DMS 273 (cell line): ENCODE data around the gene CHAC1.
A peak's percentile ranks its signal among the peaks of the same experiment; 100 is the strongest.
"Not testable (repeated sequence)": the region's sequence is repeated elsewhere in the genome, so short reads cannot be mapped to it uniquely, and the experiment has no call there.

Source experiments
- DNase-seq: peaks from one replicate; lab custom pipeline; 2025; ENCODE audit not compliant: unreplicated experiment; lab: John Stamatoyannopoulos, UW

Gene CHAC1

DNA sequence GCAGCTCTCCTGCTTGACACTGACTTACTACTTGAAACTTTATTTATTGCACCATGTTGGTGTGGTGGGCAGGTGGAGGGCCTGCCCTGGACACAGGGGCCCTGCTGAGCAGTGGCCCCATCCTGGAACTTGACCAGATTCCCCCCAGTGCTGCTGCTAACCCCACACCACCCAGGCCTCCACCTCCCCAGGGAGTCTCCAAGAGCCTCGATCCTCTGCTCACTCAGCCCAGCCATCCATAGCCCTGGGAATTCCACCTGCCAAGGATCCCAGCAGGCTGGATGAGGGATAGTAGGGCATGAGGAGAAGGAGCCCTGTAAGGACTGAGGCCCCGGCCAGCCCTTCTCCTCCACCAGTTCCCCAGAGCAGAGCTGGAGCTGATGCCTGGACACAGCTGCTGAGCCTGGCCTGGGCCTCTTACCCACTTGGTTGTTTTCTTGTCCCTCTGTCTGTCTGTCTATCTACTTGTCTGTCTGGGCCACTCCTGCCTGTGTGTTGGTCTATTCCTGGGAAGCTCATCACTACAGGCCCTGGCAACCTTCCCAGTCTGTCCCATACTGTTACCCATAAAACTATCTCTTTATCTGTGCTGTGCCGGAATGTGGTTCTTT is 2.8 kb downstream of the CHAC1 start:
- DNase-seq: peak; percentile 58

DNA sequence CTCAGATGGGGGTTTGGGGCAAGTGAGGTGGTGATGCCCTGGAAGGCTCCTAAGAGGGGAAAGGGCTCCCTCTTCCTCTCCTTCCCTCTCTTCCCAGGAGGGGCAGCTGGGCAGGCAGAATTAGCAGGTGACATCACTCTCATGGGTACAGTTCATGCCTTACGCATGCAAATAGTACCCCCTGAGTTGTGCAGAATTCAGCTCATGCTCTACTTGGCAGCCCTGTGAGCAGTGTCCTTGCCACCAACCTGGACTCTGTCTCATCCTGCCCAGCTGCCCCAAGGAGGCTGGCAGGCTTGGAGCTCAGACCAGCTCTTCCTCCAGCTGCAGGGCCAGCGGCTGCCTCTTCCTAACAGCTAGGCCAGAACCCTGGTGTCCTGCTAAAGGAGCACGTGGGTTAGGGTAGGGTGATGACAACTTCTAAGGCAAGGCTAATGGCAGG is 3.3 kb downstream of the CHAC1 start:
- DNase-seq: peak; percentile 58

DNA sequence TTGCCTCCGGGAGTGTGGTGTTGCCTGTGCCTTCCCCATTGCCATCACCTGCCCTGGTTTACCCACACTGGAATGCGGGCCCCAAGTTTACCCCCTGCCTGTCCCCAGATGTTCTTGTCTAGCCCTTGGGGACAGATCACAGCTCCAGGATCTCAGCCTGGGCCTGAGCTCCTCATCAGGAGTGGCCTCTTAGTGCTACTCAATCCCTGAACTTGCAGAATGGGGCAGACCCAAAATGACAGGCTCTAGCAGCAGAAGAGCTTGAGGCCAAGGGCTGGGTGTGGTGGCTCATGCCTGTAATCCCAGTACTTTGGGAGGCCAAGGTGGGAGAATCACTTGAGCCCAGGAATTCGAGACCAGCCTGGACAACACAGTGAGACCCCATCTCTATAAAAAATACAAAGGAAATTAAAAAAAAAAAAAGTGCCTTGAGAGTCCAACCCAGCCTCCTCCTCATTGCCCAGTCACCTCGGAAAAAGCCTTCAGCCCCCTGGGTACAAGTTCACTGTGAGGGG is 3.8 kb downstream of the CHAC1 start:
- no peak for DNase-seq

DNA sequence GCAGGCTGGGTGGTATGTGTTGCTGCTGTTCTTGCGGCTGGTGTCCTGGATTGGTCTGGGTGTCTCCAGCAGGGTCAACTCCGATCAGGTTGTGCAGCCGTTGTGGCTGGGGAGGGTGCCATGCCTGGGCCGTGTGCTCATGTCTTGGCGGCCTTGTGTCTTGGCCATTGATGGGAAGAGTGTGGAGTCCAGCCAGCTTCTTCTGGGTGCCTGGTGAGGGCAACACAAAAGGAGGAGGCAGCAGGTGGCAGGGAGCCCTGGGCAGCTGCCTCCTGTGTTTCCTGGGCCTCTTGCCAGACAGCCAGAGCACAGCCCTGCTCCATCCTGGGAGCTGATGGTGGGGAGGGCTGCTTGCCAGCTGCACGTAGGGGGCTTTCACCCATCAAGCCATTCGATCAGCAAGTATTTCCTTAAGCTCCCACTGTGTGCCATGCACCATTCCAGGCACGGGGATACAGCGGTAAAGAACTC is 4.3 kb downstream of the CHAC1 start:
- peak; percentile 90 for DNase-seq

DNA sequence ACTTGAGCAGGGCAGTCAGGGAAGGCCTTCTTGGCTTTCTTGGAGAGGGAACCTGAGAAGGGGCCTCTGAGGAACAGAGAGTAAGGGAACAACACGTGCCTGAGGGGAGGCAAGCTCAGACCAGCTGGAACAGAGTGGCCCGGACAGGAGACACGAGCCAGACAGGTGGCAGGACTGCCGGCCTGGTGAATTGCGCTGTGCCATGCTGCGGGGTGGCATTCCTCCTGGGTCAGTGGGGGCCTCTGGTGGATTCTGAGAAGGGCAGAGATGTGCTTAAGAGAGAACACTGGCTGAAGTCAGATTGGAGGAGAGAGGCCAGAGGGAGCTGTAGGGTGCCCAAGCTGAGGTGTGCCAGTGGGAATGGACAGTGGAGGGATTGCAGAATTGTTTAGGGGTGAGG is 4.9 kb downstream of the CHAC1 start:
- DNase-seq: peak; percentile 56

DNA sequence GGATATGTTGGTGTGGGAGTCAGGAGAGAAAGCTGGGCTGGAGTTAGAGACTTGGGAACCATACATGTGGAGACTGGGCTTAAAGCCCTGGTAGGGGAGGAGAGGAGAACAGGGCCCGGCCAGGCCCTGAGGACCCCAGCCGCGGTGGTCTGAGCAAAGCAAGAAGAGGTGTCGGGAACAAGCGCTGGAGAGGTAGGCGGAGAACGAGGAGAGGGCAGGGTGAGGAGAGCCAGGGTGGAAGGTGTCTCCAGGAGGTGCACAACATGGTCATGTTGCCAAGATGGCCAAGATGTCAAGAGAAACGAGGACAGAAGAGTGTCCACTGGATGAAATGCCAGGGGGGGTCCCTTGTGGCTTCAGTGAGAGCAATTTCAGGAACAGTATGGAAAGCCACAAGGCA is 5.5 kb downstream of the CHAC1 start:
- no peak for DNase-seq

DNA sequence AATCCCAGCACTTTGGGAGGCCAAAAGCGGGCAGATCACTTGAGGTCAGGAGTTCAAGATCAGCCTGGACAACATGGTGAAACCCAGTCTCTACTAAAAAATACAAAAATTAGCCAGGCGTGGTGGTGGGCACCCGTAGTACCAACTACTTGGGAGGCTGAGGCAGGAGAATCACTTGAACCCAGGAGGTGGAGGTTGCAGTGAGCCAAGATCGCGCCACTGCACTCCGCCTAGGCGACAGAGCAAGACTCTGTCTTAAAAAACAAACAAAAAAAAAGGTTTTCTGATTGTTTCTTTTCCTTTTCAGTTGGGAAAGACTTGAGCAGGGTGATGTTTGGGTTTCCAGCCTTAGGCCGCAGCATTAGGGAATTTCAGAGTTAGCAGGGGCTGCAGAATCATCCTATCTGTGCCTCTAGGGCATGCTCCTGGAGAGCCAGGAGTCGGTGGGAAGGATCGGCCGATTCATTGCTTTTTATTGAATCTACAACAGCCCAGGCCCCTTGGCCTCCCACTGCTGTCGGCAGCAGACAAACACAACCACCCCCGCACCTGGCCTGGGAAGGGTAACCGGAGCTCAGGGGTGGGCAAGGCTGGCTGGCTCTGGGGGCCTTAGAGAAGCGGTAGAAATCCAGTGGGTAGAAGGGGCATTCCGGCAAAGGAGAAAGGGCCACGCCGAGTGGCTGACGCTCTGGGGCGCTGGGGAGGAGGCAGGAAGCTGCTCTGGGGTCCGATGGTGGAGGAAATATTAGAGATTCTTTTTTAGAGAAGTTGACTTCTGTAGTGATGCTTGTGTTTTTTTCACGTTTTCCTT is 6.3 kb downstream of the CHAC1 start:
- no peak for DNase-seq

DNA sequence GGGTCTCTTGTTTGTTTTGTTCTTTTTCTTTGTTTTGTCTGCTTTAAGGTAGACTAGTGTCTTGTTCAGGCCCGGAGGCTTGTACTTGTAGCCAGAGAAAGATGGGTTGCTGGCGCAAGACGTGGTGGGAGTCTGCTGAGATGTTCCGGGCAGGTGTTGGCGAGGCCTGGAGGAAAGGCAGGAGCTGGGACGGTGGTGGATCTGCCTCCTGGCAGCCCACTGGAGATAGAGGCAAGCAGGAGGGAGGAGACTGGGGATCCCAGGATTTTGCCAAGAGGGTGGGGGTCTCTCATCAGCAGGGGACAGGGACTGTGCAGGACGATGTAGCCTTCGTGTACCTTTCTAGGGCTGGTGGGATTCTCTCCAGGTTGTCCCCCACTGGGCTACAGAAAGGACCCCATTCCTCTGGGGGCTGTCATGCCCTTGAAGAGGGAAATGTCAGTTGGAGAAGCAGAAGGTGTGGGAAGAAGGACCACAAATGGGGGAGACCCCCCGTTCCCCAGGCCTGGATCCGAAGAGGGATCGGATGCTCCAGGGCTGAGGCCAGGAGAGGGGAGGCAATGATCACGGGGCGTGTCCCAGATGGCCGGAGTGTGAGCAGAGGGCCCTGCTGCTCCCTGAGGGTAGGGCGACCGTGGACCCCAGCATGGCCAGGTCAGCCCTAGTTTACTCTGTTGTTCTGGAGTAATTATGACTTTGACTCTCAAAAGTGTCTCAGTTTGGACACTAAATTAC is 7.0 kb downstream of the CHAC1 start:
- DNase-seq: no peak

DNA sequence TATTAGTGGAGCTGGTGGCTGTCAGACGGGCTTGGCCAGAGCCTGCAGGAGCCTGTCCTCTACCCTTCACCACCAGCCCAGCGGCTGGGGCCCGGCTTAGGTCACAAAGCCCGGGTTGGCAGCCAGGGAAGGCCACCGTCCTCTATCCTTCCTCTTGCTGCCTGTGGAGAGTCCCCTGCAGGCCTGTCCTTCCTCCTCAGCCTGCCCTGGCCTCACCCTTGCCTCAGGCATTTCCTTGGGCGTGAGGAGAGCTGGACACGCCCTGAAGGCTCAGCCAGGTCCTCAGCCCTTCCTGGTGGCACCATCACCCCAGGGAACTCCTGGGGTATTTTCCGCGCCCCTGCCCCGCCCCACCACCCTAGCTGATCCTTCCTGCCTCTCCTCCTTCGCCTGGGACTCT is 7.7 kb downstream of the CHAC1 start:
- no peak for DNase-seq

DNA sequence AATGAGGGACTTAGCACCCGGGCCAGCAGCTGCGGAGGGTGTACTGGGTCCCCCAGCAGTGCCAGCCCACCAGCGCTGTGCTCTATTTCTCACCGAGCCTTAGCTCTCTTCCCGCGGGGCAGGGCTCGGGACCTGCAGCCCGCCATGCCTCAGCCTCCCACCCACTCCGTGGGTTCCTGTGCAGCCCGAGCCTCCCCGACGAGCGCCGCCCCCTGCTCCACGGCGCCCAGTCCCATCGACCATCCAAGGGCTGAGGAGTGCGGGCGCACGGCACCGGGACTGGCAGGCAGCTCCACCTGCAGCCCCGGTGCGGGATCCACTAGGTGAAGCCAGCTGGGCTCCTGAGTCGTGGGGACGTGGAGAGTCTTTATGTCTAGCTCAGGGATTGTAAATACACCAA is 8.5 kb downstream of the CHAC1 start:
- DNase-seq: not testable (repeated sequence)

DNA sequence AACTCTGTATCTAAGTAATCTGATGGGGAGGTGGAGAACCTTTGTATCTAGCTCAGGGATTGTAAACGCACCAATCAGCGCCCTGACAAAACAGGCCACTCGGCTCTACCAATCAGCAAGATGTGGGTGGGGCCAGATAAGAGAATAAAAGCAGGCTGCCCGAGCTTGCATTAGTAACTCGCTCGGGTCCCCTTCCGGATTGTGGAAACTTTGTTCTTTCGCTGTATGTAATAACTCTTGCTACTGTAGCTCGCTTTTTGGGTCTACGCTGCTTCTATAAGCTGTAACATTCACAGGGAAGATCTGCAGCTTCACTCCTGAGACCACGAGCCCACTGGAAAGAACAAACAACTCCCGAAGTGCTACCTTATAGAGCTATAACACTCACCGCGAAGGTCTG is 9.0 kb downstream of the CHAC1 start:
- DNase-seq: not testable (repeated sequence)

DNA sequence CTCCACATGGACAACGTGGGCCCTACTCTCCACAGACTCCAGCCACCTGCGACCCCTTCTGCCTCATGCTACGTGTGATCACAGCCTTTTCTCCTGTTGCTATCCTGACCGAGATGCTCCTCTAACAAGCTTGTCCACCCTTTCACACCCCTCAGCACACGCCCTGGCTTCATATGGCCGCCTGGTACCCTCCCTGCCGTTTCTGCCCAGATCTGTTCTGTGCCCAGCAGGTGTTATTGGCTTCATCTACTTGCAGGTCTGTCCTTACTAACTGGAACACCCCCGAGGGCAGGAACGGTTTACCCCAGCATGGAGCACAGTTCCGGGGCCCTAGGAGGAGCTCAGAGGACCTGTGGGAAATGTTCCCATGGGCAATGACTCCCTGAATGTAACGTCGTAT is 9.9 kb downstream of the CHAC1 start:
- no peak for DNase-seq

DNA sequence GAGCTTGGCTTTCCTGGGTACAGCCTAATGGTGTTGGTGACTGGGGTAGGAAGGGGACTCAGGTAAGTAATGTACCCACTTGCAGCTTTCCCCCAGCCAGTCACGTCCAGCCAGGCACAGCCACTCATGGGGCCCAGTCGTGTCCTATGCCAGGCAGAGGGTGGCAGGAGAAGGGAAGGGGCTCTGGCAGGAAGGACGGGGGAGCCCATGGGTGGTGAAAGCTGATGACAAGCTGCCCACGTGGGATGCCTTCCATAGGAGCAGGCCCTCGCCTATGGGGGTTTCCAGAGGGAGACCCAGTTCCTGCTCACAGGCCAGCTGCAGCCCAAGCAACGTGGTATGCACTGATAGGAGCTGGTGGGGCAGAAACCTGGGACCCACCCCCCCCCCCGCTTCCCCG is 10.7 kb downstream of the CHAC1 start:
- no peak for DNase-seq

DNA sequence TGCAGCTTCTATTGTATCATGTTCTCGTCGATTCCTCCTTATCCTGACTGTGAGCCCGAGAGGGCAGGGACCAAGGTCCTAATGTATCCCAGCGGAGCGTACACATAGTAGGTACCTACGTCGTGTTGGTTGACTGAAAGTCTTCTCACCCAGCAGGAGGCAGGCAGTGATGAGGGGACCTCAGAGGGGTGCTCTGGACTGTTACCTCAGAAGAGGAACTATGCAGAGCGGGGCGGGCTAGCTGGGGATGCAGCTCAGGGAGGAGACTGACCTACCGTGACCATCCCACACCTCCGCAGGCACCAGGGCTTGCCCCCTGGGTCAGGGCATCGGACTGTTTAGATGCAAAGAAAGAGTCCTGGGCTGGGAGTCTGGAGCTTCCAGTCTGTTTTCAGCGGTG is 11.4 kb downstream of the CHAC1 start:
- no peak for DNase-seq

DNA sequence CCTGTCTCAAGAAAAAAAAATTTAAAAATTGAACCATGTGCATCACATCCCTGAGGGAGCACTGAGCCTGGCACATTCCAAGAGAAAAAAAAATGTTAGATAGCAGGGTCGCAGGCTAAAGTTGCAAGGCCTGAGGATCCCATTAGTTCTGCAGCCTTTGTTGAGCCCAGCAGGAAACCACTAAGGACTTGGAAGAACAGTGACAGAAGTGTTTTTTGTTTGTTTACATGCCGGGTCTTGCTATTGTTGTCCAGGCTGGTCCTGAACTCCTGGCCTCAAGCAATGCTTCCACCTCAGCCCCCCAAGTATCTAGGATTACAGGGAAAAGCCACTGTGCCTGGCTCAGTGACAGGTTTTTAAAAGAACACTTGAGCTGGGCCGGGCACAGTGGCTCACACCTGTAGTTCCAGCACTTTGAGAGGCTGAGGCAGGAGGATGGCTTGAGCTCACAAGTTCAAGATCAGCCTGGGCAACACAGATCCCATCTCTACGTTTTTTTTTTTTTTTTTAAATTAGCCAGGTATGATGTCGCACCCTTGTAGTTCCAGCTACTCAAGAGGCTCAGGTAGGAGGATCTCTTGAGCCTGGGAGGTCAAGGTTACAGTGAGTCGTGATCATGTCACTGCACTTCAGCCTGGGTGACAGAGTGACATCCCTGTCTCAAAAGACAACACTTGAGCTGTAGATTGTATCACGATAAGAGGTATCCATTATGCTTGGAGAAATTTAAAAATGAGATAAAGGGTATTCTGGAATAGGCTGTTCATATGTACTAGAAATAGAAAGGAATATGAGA is 15.2 kb downstream of the CHAC1 start:
- no peak for DNase-seq

DNA sequence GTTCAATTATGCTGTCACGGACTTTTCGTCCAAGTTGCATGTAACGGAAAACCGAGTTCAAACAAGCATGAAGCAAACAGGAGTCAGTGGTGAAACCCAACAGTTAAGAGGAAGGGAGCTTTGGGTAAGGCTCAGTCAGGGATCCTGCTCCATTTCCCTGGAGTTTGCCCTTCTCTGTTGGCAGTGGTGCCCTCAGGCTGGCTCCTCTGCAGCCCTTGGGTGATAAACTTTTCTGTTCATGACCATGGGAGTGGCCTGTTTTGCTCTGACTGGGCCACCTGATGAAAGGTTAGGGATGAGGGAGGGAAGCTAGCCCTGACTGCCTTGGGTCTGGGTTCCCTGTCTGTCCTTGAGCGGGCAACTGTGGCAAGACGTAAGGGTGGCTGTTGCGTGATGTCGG is 16.1 kb downstream of the CHAC1 start:
- DNase-seq: no peak

DNA sequence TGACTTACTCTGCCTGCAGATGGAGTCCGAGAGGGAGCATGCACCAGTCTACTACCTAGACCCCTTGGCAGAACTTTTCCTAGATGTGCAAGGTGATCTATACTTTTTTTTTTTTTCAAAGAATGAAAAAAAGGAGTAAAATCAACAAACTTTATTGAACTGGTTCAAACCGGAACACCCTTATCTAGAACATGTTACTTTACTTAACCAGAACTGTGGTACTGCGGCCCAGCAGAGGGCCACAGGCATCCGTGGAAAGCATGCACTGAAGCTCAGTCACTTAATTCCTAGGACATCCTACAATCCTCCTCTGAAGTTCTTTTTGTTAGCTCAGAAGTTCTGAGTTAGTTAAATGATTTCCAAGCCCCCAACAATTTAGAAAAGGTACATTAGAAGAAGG is 21.6 kb downstream of the CHAC1 start:
- no peak for DNase-seq

DNA sequence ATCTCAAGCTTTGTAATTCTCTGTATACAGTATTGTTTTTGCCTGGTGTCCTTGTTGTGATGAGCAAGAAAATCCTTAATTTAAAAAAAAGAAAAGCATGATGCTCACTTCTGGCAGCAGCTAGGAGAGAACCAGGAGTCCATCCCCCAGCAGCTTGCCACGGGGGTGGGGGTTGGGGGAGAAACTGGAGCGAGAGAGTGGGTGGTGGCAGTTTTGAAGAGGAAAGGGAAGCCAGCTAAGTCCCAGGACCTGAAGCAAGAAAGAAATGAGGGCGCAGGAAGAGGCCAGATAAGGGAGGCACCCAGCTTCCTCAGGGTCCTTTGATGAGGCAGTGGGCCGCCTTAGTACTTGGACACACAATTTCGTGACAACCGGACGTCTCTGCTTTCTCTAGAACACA is 23.5 kb downstream of the CHAC1 start:
- DNase-seq: no peak

DNA sequence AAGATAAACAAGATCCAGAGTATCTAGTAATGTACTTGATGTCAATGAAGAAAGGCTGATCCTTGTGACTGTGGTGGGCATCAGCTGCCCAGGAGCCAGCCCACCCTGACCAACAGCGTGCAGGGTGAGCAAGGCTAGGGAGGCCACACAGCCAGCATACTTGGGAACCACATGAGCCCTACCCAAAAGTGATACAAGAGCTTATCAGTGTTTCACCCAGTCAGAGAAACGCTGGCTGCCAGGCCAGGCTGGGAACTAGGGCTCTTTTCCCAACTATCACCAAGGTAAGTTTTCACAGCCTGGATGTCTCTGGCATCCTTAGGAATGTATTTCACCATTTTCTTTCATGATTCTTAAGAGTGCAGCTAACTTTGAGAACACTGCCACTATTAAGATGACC is 24.9 kb downstream of the CHAC1 start:
- DNase-seq: no peak

DNA sequence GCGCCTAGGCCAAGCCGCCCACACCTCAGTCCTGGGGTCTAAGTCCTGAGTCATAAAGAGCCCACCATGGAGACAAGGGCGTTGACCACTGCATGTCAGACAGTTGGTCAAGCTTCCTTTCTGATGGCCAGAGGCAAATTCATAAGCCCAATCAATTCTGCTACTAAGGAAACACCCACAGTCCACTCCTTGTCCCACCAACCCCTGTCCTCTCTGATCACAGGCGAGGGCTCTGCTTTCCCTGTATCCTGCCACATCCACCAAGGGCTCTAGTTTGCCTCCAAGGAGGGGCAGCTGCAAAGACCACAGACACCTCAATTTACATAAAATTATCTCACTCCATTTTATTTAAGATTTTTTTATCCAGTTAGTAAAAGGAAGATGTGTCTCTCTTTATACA is 25.3 kb downstream of the CHAC1 start:
- DNase-seq: no peak

DNA sequence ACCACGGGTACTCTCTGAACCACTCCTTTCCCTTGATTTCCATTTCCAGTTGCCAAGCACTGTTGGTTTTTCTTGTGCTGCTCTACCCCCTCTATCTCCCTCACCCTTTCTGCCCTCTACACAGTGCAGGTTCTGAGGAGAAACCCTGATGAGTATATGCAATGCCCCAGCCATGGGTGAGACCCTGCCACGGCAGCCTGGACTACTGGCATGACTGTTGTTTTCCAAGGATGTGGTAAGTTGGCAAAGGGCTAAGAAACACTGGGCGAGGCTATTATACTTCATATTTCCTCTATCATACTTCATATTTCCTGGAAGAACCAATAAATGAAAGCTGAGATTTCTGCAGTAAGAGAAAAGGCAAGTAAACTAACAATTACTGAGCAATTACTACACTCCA is 27.9 kb downstream of the CHAC1 start:
- DNase-seq: no peak
